CD8-positive, alpha-beta memory T cell (primary cell): ENCODE measurements around the gene SLC6A19. TPM values are rescaled to one million over a fixed set of nuclear protein-coding genes. Genes with fewer than 3 reads are reported as not detected.
A peak's percentile ranks its signal among the peaks of the same experiment; 100 is the strongest.

Experiments
- CTCF ChIA-PET: fragments of 350-600 bp; sonication (Branson Sonifier 250); formaldehyde crosslinking; loops from one replicate; lab custom pipeline; 2021; ENCODE audit warnings: antibody characterized with exemption; lab: Charles Lee
- POLR2A ChIA-PET: fragments of 350-600 bp; sonication (Branson Sonifier 250); formaldehyde crosslinking; loops from one replicate; lab custom pipeline; 2021; ENCODE audit warnings: antibody characterized with exemption; lab: Charles Lee
- DNase-seq, 5 donors: peaks; one replicate each; pipeline versions ENCODE4 v3.0.0 to v3.0.0-alpha.2; 2020 to 2022; ENCODE audit warnings: mixed read lengths in 1 of 5
- H3K27ac ChIP-seq: one replicate; pipeline ENCODE4 v1.7.0; 2013; ENCODE audit warnings: low read depth, mild to moderate bottlenecking, low read length, moderate library complexity
- H3K27me3 ChIP-seq: 2 replicates; pipeline ENCODE4 v1.7.0; 2013; ENCODE audit warnings: low read length, mild to moderate bottlenecking; ENCODE audit not compliant: insufficient read depth, poor library complexity, severe bottlenecking
- H3K36me3 ChIP-seq: 2 replicates; pipeline ENCODE4 v1.7.0; 2013; ENCODE audit warnings: mild to moderate bottlenecking, low read length, moderate library complexity; ENCODE audit not compliant: insufficient read depth
- H3K4me1 ChIP-seq: 2 replicates; pipeline ENCODE4 v1.7.0; 2013; ENCODE audit warnings: mild to moderate bottlenecking, low read length, moderate library complexity; ENCODE audit not compliant: insufficient read depth
- H3K4me3 ChIP-seq: 2 replicates; pipeline ENCODE4 v1.7.0; 2013; ENCODE audit warnings: mild to moderate bottlenecking, low read length
- H3K9me3 ChIP-seq: 2 replicates; pipeline ENCODE4 v1.7.0; 2013; ENCODE audit warnings: mild to moderate bottlenecking, low read length
- H3K27ac Mint-ChIP-seq, 8 donors: one replicate each; pipeline ENCODE4 v1.8.0; 2020 to 2021; ENCODE audit warnings: mixed read lengths in 8 of 8, mild to moderate bottlenecking in 6 of 8, inconsistent platforms in 3 of 8, moderate library complexity in 3 of 8
- H3K27me3 Mint-ChIP-seq, 2 donors: one replicate each; pipeline ENCODE4 v1.8.0; 2020 to 2021; ENCODE audit warnings: mixed read lengths in 2 of 2, mild to moderate bottlenecking in 1 of 2, moderate library complexity in 1 of 2
- H3K36me3 Mint-ChIP-seq, 3 donors: one replicate each; pipeline ENCODE4 v1.8.0; 2020 to 2021; ENCODE audit warnings: mixed read lengths in 3 of 3, inconsistent platforms in 1 of 3, mild to moderate bottlenecking in 1 of 3
- H3K4me1 Mint-ChIP-seq, 3 donors: one replicate each; pipeline ENCODE4 v1.8.0; 2020 to 2021; ENCODE audit warnings: mixed read lengths in 3 of 3, inconsistent platforms in 1 of 3, mild to moderate bottlenecking in 1 of 3
- H3K4me3 Mint-ChIP-seq, 7 donors: one replicate each; pipeline ENCODE4 v1.8.0; 2020 to 2021; ENCODE audit warnings: mixed read lengths in 7 of 7, mild to moderate bottlenecking in 6 of 7, moderate library complexity in 4 of 7, inconsistent platforms in 2 of 7
- H3K9me3 Mint-ChIP-seq, 5 donors: one replicate each; pipeline ENCODE4 v1.8.0; 2020 to 2022; ENCODE audit warnings: mixed read lengths in 5 of 5, mild to moderate bottlenecking in 3 of 5, moderate library complexity in 2 of 5, inconsistent platforms in 1 of 5
- polyA plus RNA-seq: library from polyadenylated mRNA; unstranded; fragments of 300-500 nt; fragmentation: Illumina TruSeq; gene quantifications from one replicate; pipeline ENCODE4 v1.2.3, GENCODE V29; 2021
- total RNA-seq, 2 experiments: library from RNA; stranded (reverse); gene quantifications; one replicate each; pipeline ENCODE4 v1.2.3, GENCODE V29; 2021

SLC6A19 gene
- total and polyA plus RNA-seq, 3 experiments from 2014 or later: not detected

- Histone ChIP-seq H3K4me1 (no peaks in the 10 kb centered on the region), H3K27ac (no peak overlapping the region), H3K4me3 (no peak overlapping the region), H3K27me3 (no peaks in the 10 kb centered on the region), H3K36me3 (no peaks in the 10 kb centered on the region), H3K9me3 (no peaks in the 10 kb centered on the region)
- Mint-ChIP-seq H3K27ac (no peak overlapping the region), H3K9me3 (peaks cover 0 to 1% (median 0%) of the 10 kb centered on the region in 5 donors), H3K4me1 (no peaks in the 10 kb centered on the region), H3K27me3 (peaks cover 20 to 31% of the 10 kb centered on the region in 2 donors), H3K36me3 (no peaks in the 10 kb centered on the region), H3K4me3 (no peak overlapping the region)
- peak in 1 of 5 donors; percentile 33 for DNase-seq
- POLR2A ChIA-PET: no interaction called here
- CTCF ChIA-PET: interaction anchor here (0.6 to 1.1 kb wide), 2 partner anchors 20 to 69 kb away, joined by 3 read pairs; no protein-coding TSS in a partner anchor
These were observed 13.5 kb upstream of the SLC6A19 start for GRCh38 chr5:1187950-1188334.

GRCh38 chr5:1188464-1188863 is 12.9 kb upstream of the SLC6A19 start:
- no peaks in the 10 kb centered on the region for H3K36me3 Mint-ChIP-seq
- no peaks in the 10 kb centered on the region for H3K4me1 Mint-ChIP-seq
- H3K27me3 Mint-ChIP-seq: peaks cover 22 to 34% of the 10 kb centered on the region in 2 donors
- H3K4me3 ChIP-seq: no peak overlapping the region
- no peak overlapping the region for H3K4me3 Mint-ChIP-seq
- H3K36me3 ChIP-seq: no peaks in the 10 kb centered on the region
- no peak overlapping the region for H3K27ac ChIP-seq
- no peaks in the 10 kb centered on the region for H3K27me3 ChIP-seq
- CTCF ChIA-PET: interaction anchor here (1.1 kb wide), 1 partner anchor 21 kb away, joined by 3 read pairs; no protein-coding TSS in a partner anchor
- no peaks in the 10 kb centered on the region for H3K9me3 ChIP-seq
- peaks cover 0 to 2% (median 0%) of the 10 kb centered on the region in 5 donors for H3K9me3 Mint-ChIP-seq
- DNase-seq: no peak
- POLR2A ChIA-PET: no interaction called here
- no peaks in the 10 kb centered on the region for H3K4me1 ChIP-seq
- no peak overlapping the region for H3K27ac Mint-ChIP-seq

GRCh38 chr5:1189269-1189668 is 12.1 kb upstream of the SLC6A19 start:
- no peak overlapping the region for H3K4me3 ChIP-seq
- no peaks in the 10 kb centered on the region for H3K4me1 Mint-ChIP-seq
- no peak for DNase-seq
- H3K27me3 Mint-ChIP-seq: peaks cover 24 to 36% of the 10 kb centered on the region in 2 donors
- no peaks in the 10 kb centered on the region for H3K4me1 ChIP-seq
- no peak overlapping the region for H3K27ac Mint-ChIP-seq
- no peaks in the 10 kb centered on the region for H3K36me3 ChIP-seq
- H3K9me3 Mint-ChIP-seq: peaks cover 0 to 2% (median 0%) of the 10 kb centered on the region in 5 donors
- ChIA-PET CTCF (no interaction called here), POLR2A (no interaction called here)
- H3K27ac ChIP-seq: no peak overlapping the region
- H3K36me3 Mint-ChIP-seq: no peaks in the 10 kb centered on the region
- H3K9me3 ChIP-seq: no peaks in the 10 kb centered on the region
- H3K27me3 ChIP-seq: no peaks in the 10 kb centered on the region
- no peak overlapping the region for H3K4me3 Mint-ChIP-seq

GRCh38 chr5:1190278-1190677 is 11.1 kb upstream of the SLC6A19 start:
- no peaks in the 10 kb centered on the region for H3K36me3 Mint-ChIP-seq

GRCh38 chr5:1190837-1191239 is 10.6 kb upstream of the SLC6A19 start:
- Histone ChIP-seq H3K36me3 (no peaks in the 10 kb centered on the region), H3K9me3 (no peaks in the 10 kb centered on the region), H3K4me3 (no peak overlapping the region), H3K27me3 (no peaks in the 10 kb centered on the region), H3K4me1 (no peaks in the 10 kb centered on the region), H3K27ac (no peak overlapping the region)
- Mint-ChIP-seq H3K27ac (peak overlapping the region in 1 of 8 donors; percentile 52), H3K36me3 (no peaks in the 10 kb centered on the region), H3K4me1 (no peaks in the 10 kb centered on the region), H3K4me3 (no peak overlapping the region), H3K9me3 (peaks cover 0 to 2% (median 0%) of the 10 kb centered on the region in 5 donors), H3K27me3 (peaks cover 28 to 38% of the 10 kb centered on the region in 2 donors)
- ChIA-PET CTCF (no interaction called here), POLR2A (no interaction called here)
- no peak for DNase-seq

More at GRCh38 chr5:1190278-1190677, 11.1 kb upstream of the SLC6A19 start:
- Histone ChIP-seq H3K36me3 (no peaks in the 10 kb centered on the region), H3K9me3 (no peaks in the 10 kb centered on the region), H3K27ac (no peak overlapping the region), H3K4me1 (no peaks in the 10 kb centered on the region), H3K4me3 (no peak overlapping the region), H3K27me3 (no peaks in the 10 kb centered on the region)
- ChIA-PET CTCF (no interaction called here), POLR2A (no interaction called here)
- Mint-ChIP-seq H3K9me3 (peaks cover 0 to 2% (median 0%) of the 10 kb centered on the region in 5 donors), H3K4me1 (no peaks in the 10 kb centered on the region), H3K27ac (no peak overlapping the region), H3K4me3 (no peak overlapping the region), H3K27me3 (peaks cover 28 to 40% of the 10 kb centered on the region in 2 donors)
- DNase-seq: no peak

- Histone ChIP-seq H3K4me3 (no peak overlapping the region), H3K4me1 (no peaks in the 10 kb centered on the region), H3K9me3 (no peaks in the 10 kb centered on the region), H3K27ac (no peak overlapping the region), H3K36me3 (no peaks in the 10 kb centered on the region), H3K27me3 (no peaks in the 10 kb centered on the region)
- H3K4me3 Mint-ChIP-seq: no peak overlapping the region
- CTCF ChIA-PET: no interaction called here
- no peak overlapping the region for H3K27ac Mint-ChIP-seq
- H3K4me1 Mint-ChIP-seq: no peaks in the 10 kb centered on the region
- H3K27me3 Mint-ChIP-seq: peaks cover 29 to 33% of the 10 kb centered on the region in 2 donors
- no peak for DNase-seq
- H3K9me3 Mint-ChIP-seq: peaks cover 0 to 5% (median 0%) of the 10 kb centered on the region in 5 donors
- no peaks in the 10 kb centered on the region for H3K36me3 Mint-ChIP-seq
- POLR2A ChIA-PET: no interaction called here
These were observed 8.3 kb upstream of the SLC6A19 start for GRCh38 chr5:1192971-1193590.

- Histone ChIP-seq H3K36me3 (no peaks in the 10 kb centered on the region), H3K4me1 (no peaks in the 10 kb centered on the region), H3K27ac (no peak overlapping the region), H3K4me3 (no peak overlapping the region), H3K27me3 (no peaks in the 10 kb centered on the region), H3K9me3 (no peaks in the 10 kb centered on the region)
- Mint-ChIP-seq H3K36me3 (no peaks in the 10 kb centered on the region), H3K4me3 (no peak overlapping the region), H3K27ac (no peak overlapping the region), H3K4me1 (no peaks in the 10 kb centered on the region), H3K9me3 (peaks cover 0 to 5% (median 0%) of the 10 kb centered on the region in 5 donors), H3K27me3 (peaks cover 27 to 28% of the 10 kb centered on the region in 2 donors)
- peak in 1 of 5 donors; percentile 42 for DNase-seq
- CTCF ChIA-PET: no interaction called here
- POLR2A ChIA-PET: no interaction called here
These were observed 7.8 kb upstream of the SLC6A19 start for GRCh38 chr5:1193591-1193985.

- POLR2A ChIA-PET: no interaction called here
- H3K36me3 ChIP-seq: no peaks in the 10 kb centered on the region
- no peak overlapping the region for H3K27ac Mint-ChIP-seq
- H3K4me1 Mint-ChIP-seq: no peaks in the 10 kb centered on the region
- H3K4me1 ChIP-seq: peaks cover 5% of the 10 kb centered on the region
- no peak overlapping the region for H3K4me3 Mint-ChIP-seq
- H3K27ac ChIP-seq: no peak overlapping the region
- peaks cover 20% of the 10 kb centered on the region in 2 donors for H3K27me3 Mint-ChIP-seq
- DNase-seq: no peak
- no peak overlapping the region for H3K4me3 ChIP-seq
- no peaks in the 10 kb centered on the region for H3K27me3 ChIP-seq
- peaks cover 0 to 5% (median 0%) of the 10 kb centered on the region in 5 donors for H3K9me3 Mint-ChIP-seq
- CTCF ChIA-PET: interaction anchor here (0.7 to 0.9 kb wide), 2 partner anchors 27 to 450 kb away, joined by 3 read pairs; no protein-coding TSS in a partner anchor
- no peaks in the 10 kb centered on the region for H3K36me3 Mint-ChIP-seq
- no peaks in the 10 kb centered on the region for H3K9me3 ChIP-seq
These were observed 7.0 kb upstream of the SLC6A19 start for GRCh38 chr5:1194378-1194777.
